HG03378 (cell line): Measurements from ENCODE around the gene GRID1.

ENCODE experiments used
- ATAC-seq: cut with Tn5 transposase; IDR thresholded peaks from one replicate; pipeline ENCODE4 v1.9.1; 2021; ENCODE audit warnings: mild to moderate bottlenecking, moderate library complexity; ENCODE audit not compliant: unreplicated experiment

Gene GRID1

DNA sequence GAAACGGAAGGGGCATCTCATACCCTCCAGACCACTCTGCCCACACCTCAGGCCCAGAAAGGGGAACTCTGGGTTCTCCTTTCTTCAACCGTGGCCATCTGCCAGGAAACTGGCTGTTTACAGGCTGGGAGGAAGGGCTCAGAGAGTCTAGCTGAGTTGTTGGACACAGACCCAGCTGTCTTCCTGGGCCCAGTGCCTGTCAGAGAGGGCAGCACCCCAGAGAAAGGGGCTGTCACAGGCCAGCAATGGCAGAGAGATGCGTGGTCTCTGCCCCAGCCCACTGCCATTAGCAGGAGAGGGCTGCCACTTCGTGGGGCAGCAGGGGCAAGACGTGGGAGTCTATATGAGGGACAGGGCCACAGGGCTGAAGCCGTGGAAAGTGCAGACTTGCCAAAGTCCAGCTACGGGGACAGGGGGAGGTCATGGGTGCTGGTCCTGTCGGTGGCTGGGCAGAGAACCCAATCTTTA, 11.0 kb downstream of the GRID1 start:
- no peak for ATAC-seq

- peak; percentile 65 for ATAC-seq
These were observed 11.6 kb downstream of the GRID1 start for GRCh38 chr10:86354761-86355540.

GRCh38 chr10:86353506-86354485, 12.8 kb downstream of the GRID1 start:
- ATAC-seq, result no peak

DNA sequence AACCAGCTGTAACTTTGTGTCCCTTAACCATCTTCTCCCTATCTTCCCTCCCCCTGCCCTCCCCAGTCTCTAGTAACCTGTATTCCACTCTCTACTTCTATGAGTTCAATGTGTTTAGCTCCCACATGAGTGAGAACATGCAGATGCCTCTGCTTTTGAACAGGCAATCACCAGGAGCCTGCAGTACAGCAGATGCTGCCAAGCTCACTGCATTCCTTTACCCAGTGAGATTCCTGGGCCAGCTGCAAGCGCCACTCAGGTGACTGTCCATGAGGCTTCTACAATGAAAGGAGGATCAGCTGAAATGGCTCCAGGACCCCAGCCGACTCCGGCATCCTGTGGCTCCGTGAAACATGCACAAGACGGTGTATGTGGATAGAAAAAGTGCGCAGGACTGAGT, 15.7 kb downstream of the GRID1 start:
- no peak for ATAC-seq

DNA sequence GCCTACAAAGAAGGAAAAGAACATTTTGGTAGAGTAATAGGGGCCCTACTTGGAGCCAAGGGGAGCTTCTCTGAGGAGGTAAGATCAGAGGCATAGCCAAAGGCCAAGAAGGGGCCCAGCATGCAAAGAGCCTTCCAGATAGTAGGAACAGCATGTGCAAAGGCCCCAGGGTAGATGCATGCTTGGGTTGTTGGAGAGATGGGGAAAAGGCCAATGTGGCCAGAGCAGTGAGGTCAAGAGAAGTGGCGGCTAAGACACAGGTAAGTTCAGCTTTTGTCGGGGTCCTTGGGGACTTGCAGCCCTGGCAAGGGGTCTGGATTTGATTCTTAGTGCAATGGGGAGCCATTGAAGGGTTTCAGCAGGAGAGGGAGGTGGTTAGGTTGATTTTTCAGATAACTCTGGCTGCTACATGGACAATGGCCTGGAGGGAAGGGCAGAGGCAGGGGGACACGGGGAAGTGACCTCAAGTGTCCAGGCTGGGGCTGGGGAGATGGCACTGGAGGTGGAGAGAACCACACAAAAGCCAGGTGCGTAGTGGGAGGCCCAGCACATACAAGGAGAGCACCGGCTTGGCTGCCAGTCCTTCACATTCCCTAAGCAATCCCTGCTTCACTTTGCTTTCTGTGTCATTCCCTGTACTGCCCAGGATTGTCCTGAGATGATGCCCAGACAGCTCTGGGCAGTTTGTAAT, 16.5 kb downstream of the GRID1 start:
- no peak for ATAC-seq

DNA sequence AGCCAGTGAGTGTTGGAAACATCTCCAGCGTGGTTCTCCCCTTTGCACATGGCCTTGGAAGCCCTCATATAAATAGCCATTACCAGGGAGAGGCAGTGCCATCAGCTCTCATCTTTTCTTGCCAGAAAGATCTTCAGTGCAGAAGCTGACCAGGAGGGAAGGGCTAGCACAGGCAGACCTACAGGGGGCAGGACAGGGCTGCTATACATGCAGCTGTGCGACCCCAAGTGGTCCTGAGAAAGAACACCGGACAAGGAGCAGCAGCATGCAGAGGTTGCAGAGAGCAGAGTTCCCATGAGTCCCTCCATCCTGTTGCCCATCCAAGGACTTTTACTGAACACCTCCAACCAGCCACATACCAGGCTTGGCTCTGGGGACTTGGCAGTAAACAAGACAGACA, 17.1 kb downstream of the GRID1 start:
- ATAC-seq, result no peak

GRCh38 chr10:86348321-86349210, 18.0 kb downstream of the GRID1 start:
- ATAC-seq, result no peak

DNA sequence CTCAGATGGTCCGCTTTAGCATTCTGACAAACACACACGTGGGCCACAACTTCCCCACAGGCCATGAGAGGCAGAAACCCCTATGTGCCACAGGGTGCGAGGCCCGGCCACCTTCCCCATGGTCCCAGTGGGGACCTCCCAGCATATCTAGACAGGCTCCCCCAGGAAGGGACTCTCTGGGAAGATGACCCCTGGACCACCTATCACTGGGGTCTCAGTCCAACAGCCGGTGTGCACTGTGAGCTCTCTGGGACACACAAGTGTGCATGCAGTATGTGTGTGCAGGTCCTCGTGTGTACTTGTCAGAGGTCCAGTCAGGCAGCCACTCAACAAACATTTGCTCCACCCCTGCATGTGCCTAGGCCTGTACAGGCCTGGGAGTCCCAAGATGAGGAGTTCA, 18.7 kb downstream of the GRID1 start:
- no peak for ATAC-seq

DNA sequence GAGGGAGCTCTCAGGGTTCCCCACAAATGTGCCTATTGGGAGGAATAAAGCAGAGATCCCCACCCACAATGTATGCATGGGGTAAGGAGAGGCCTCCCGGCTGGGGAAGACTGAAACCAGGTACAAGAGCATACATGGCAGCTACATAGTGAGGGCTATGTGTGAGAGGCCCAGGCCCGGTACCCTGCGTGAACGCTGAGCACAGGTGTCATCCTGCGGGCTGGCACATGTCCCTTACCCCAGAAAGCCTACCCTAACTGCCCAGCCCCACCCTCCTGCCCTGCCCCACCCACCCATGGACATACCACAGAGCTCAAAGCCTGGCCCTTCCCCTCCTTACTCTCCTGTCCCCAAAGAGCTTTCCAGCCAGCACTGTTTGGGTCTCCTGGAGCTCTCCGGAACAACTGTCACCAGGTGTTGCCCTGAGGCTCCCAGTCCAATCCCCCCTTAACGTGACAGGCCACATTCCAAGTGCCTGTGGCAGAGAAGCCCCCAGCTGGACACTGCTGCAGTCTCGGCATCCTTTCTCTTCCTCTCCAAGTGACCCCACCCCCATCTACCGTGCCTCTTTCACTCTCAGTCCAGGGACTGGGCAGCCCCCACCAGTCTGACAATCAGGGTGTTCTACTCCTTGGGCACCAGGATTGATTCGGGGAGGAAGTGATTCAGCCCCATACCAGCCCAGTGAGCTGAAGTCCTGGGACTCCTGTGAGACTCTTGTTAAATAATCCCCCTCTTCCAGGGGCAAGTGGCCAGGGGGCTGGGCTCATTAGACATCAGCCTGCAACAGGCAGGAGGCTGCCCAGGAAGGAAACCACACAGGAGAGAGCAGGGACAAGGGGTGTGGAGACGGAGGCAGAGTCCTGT, 19.6 kb downstream of the GRID1 start:
- no peak for ATAC-seq

DNA sequence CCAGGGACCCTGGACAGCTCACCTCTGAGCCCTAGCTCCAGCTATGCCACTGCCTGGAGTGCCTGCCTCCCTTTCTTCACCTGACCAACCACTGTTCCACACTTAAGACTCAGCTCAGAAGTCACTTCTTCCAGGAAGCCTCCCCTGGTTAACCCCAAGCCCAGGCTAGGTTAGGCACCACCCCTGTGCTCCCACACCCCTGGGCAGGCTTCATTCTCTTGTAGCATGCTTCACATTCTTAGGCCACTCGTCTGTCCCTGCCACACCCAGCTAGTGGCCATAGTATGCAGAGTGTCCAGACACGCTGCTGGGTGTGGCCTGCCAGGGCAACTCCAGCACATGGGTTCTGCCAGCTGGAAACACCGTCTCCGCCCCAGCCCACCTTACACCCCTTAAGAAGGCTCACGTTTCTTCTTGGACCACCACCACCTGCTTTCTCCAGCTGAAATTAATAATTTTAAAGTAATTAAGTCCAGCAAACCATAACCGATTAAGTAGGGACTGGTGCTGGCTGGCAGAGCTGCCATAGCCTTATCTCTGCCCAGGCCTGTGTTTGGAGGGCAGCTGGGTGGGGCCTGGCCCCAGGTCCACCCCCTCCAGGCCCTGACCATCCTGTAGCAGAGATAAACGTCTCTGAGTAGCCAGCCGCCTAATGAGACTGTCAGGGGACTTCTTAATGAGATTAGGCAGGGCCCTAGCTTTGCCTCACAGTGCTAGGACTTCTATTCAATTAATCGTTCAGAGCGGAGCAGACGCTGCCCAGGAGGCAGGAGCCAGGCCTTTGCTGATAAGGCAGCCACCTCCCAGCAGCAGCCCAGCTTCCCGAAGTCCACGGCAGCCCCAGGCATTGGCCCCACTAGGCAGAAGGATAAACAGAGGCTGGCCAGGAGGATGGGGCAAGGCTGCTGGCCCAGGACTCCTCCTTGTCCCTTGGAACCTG, 20.5 kb downstream of the GRID1 start:
- no peak for ATAC-seq

GRCh38 chr10:86345296-86345858, 21.2 kb downstream of the GRID1 start:
- ATAC-seq, result no peak

GRCh38 chr10:86344714-86345161, 21.9 kb downstream of the GRID1 start:
- no peak for ATAC-seq

DNA sequence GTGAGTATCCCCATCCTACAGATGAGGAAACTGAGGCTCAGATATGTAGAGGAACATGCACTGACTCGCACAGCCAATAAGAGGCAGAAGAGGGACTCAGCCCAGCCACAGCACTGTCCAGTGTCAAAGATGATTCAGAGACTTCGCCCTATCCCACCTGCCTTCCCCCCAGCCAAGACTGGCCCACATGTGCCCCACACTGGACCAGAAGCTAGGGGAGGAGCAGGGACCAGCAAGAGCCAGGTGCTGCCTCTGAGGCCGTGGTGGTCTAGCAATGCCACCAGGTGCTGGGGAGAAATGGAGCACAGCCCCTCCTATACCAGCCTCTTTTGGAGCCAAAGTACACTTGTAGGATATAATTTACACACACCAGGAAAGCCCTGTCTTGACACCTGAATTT, 22.3 kb downstream of the GRID1 start:
- ATAC-seq, result no peak

GRCh38 chr10:86343761-86344160, 22.8 kb downstream of the GRID1 start:
- ATAC-seq, result no peak

DNA sequence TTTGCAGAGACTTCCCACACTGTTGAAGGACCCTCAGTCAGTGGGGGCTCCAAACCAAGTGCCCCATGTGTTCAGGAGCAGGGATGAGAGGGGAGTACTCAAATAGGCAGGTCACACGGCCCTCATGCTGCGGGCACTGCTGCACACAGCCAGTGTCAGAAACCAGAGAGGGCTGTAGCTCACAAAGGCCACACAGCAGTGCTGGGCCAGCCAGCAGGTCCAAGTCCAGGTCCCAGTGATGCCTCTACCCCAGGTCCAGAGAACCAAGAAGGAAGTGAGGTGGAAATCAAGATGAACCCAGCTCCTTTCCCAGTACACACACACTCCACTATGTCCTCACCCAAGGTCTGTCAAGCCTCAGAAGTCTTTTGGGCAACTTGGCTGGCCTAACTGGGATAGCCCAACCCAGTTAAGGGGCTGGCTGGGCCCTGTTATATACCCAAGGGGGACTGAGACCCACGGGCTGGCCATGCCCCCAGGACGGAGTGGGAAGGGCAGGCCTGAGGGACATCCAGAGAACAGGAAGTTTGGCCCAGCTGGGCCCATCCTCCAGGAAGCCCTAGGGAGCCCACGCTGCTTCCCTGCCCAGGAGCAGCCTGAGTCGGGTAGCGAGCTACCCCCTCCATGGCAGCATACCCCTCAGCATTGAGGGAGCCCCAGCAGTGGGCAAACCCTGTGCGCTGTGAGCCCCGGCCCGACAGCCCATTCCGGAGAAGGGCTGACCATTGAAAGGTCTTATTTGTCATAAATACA, 24.3 kb downstream of the GRID1 start:
- ATAC-seq, result no peak

- no peak for ATAC-seq
These were observed 25.2 kb downstream of the GRID1 start for GRCh38 chr10:86341361-86341811.

DNA sequence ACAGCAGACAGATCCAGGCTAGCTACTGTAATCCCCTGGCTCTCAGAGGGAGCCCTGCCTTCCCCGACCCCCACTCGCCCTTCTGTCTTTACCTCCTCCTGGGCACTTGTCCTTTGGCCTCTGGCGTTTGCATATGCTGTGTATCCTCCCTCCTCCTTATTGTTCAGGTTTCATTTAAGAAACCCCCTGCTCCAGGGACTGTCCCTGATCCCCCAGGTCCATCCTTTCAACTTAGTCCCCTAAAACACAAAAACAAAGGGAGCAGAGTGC, 25.7 kb downstream of the GRID1 start:
- ATAC-seq, result no peak
